Karpas-422 (cell line): ENCODE data around the gene AKNA. TPM values are rescaled to one million over a fixed set of nuclear protein-coding genes. Genes with fewer than 3 reads are reported as not detected.

Experiments
- DNase-seq: peaks from one replicate; pipeline ENCODE4 v3.0.0-alpha.2; 2015
- H2AFZ ChIP-seq: fragments of 200-600 bp; sonication (generic); 2 replicates; pipeline ENCODE4 v1.6.1; 2014; ENCODE audit warnings: antibody characterized with exemption, low read length, mixed read lengths
- H3K27ac ChIP-seq: fragments of 200-600 bp; sonication (generic); 2 replicates; pipeline ENCODE4 v1.5.1; 2014; ENCODE audit warnings: mild to moderate bottlenecking, low read length, moderate library complexity
- H3K27me3 ChIP-seq: fragments of 200-600 bp; sonication (generic); 2 replicates; pipeline ENCODE4 v1.6.1; 2014; ENCODE audit warnings: low read length, mixed read lengths
- H3K36me3 ChIP-seq: fragments of 200-600 bp; sonication (generic); 2 replicates; pipeline ENCODE4 v1.6.1; 2014; ENCODE audit warnings: low read length, mixed read lengths; ENCODE audit not compliant: insufficient read depth
- H3K4me1 ChIP-seq: fragments of 200-600 bp; sonication (generic); 2 replicates; pipeline ENCODE4 v1.6.1; 2014; ENCODE audit warnings: mild to moderate bottlenecking, low read length, mixed read lengths
- H3K4me2 ChIP-seq: fragments of 200-600 bp; sonication (generic); 2 replicates; pipeline ENCODE4 v1.6.1; 2014; ENCODE audit warnings: low read length, low read depth, mild to moderate bottlenecking; ENCODE audit not compliant: poor library complexity, severe bottlenecking
- H3K4me3 ChIP-seq: fragments of 200-600 bp; sonication (generic); 2 replicates; pipeline ENCODE4 v1.5.1; 2014; ENCODE audit warnings: mild to moderate bottlenecking, antibody characterized with exemption, low read length, mixed read lengths
- H3K79me2 ChIP-seq: fragments of 200-600 bp; sonication (generic); 2 replicates; pipeline ENCODE4 v1.6.1; 2014; ENCODE audit warnings: mild to moderate bottlenecking, low read length, mixed read lengths
- H3K9ac ChIP-seq: fragments of 200-600 bp; sonication (generic); 2 replicates; pipeline ENCODE4 v1.6.0; 2014; ENCODE audit warnings: low read length
- H3K9me2 ChIP-seq: fragments of 200-600 bp; sonication (generic), shearing (Covaris generic); replicated peaks from 2 replicates; pipeline ENCODE4 v1.6.0; 2014; ENCODE audit warnings: mild to moderate bottlenecking, low read length, moderate library complexity; ENCODE audit not compliant: insufficient read depth
- H3K9me3 ChIP-seq: fragments of 300-700, 200-600 bp; sonication (generic); 2 replicates; pipeline ENCODE4 v1.6.1; 2014; ENCODE audit warnings: low read length, mixed read lengths
- H4K20me1 ChIP-seq: fragments of 200-600 bp; sonication (generic); 2 replicates; pipeline ENCODE4 v1.6.1; 2014; ENCODE audit warnings: mild to moderate bottlenecking, antibody characterized with exemption, low read length, low read depth; ENCODE audit not compliant: insufficient read depth
- total RNA-seq: library from RNA; depleted of rRNA; stranded (reverse); fragments of >200 nt; shearing (Covaris generic); gene quantifications from 2 replicates; pipeline ENCODE4 v1.2.3, GENCODE V29; 2014; ENCODE audit warnings: low replicate concordance

Gene AKNA
- total RNA-seq, 1 experiment from 2014 or later: 77.9 TPM

GRCh38 chr9:114369216-114370130 is 18.3 kb downstream of the AKNA start:
- Histone ChIP-seq H3K4me1 (peaks cover 99% of the 10 kb centered on the region), H3K79me2 (peaks cover 41% of the 10 kb centered on the region), H3K36me3 (peaks cover 46% of the 10 kb centered on the region), H3K27ac (peak overlapping the region; percentile 97), H4K20me1 (no peaks in the 10 kb centered on the region), H2AFZ (no peak overlapping the region), H3K9ac (no peak overlapping the region), H3K4me2 (no peak overlapping the region), H3K27me3 (no peaks in the 10 kb centered on the region), H3K9me2 (no peaks in the 10 kb centered on the region), H3K9me3 (no peaks in the 10 kb centered on the region), H3K4me3 (no peak overlapping the region)
- no peak for DNase-seq

- H3K4me2 ChIP-seq: peak overlapping the region; percentile 59
- no peaks in the 10 kb centered on the region for H3K9me2 ChIP-seq
- peak overlapping the region; percentile 35 for H3K4me3 ChIP-seq
- peak overlapping the region; percentile 95 for H3K27ac ChIP-seq
- H2AFZ ChIP-seq: no peak overlapping the region
- no peaks in the 10 kb centered on the region for H3K9me3 ChIP-seq
- H3K36me3 ChIP-seq: peaks cover 55% of the 10 kb centered on the region
- no peaks in the 10 kb centered on the region for H3K27me3 ChIP-seq
- H3K4me1 ChIP-seq: peaks cover 95% of the 10 kb centered on the region
- H4K20me1 ChIP-seq: no peaks in the 10 kb centered on the region
- DNase-seq: peak; percentile 83
- H3K9ac ChIP-seq: peak overlapping the region; percentile 66
- peaks cover 41% of the 10 kb centered on the region for H3K79me2 ChIP-seq
These were observed 19.8 kb downstream of the AKNA start for GRCh38 chr9:114367772-114368569.

- DNase-seq: no peak
- peaks cover 58% of the 10 kb centered on the region for H3K36me3 ChIP-seq
- no peaks in the 10 kb centered on the region for H3K9me3 ChIP-seq
- H3K4me2 ChIP-seq: peak overlapping the region; percentile 59
- H3K9ac ChIP-seq: peak overlapping the region; percentile 66
- H3K27ac ChIP-seq: peak overlapping the region; percentile 95
- no peaks in the 10 kb centered on the region for H3K27me3 ChIP-seq
- H3K4me1 ChIP-seq: peaks cover 89% of the 10 kb centered on the region
- no peaks in the 10 kb centered on the region for H3K9me2 ChIP-seq
- no peak overlapping the region for H2AFZ ChIP-seq
- no peaks in the 10 kb centered on the region for H4K20me1 ChIP-seq
- peak overlapping the region; percentile 35 for H3K4me3 ChIP-seq
- H3K79me2 ChIP-seq: peaks cover 38% of the 10 kb centered on the region
These were observed 20.4 kb downstream of the AKNA start for GRCh38 chr9:114367366-114367765.

- Histone ChIP-seq H3K27ac (peak overlapping the region; percentile 95), H3K79me2 (peaks cover 30% of the 10 kb centered on the region), H3K27me3 (no peaks in the 10 kb centered on the region), H3K9ac (peak overlapping the region; percentile 66), H3K4me2 (peak overlapping the region; percentile 59), H3K4me3 (peak overlapping the region; percentile 35), H3K9me3 (no peaks in the 10 kb centered on the region), H4K20me1 (no peaks in the 10 kb centered on the region), H2AFZ (no peak overlapping the region), H3K9me2 (no peaks in the 10 kb centered on the region), H3K4me1 (peaks cover 80% of the 10 kb centered on the region), H3K36me3 (peaks cover 59% of the 10 kb centered on the region)
- peak; percentile 78 for DNase-seq
These were observed 21.3 kb downstream of the AKNA start for GRCh38 chr9:114366334-114367128.

GRCh38 chr9:114365194-114365593 is 22.6 kb downstream of the AKNA start:
- Histone ChIP-seq H3K36me3 (peaks cover 61% of the 10 kb centered on the region), H3K27ac (peak overlapping the region; percentile 95), H3K27me3 (no peaks in the 10 kb centered on the region), H2AFZ (no peak overlapping the region), H3K4me1 (peaks cover 67% of the 10 kb centered on the region), H4K20me1 (no peaks in the 10 kb centered on the region), H3K4me2 (peak overlapping the region; percentile 59), H3K9me3 (no peaks in the 10 kb centered on the region), H3K4me3 (0 out of 2 replicates have a peak overlapping the region, but pooled peaks have one; percentile 4), H3K9ac (peak overlapping the region; percentile 37; the same call in 1 of the 2 replicates), H3K79me2 (peaks cover 22% of the 10 kb centered on the region), H3K9me2 (no peaks in the 10 kb centered on the region)
- DNase-seq: peak; percentile 87

- Histone ChIP-seq H3K79me2 (peaks cover 15% of the 10 kb centered on the region; the same call in 1 of the 2 replicates), H3K9me3 (no peaks in the 10 kb centered on the region), H3K27ac (peak overlapping the region; percentile 95), H2AFZ (no peak overlapping the region), H4K20me1 (no peaks in the 10 kb centered on the region), H3K36me3 (peaks cover 63% of the 10 kb centered on the region), H3K9ac (peak overlapping the region; percentile 37; the same call in 1 of the 2 replicates), H3K4me1 (peaks cover 59% of the 10 kb centered on the region), H3K9me2 (no peaks in the 10 kb centered on the region), H3K27me3 (no peaks in the 10 kb centered on the region), H3K4me2 (peak overlapping the region; percentile 59), H3K4me3 (0 out of 2 replicates have a peak overlapping the region, but pooled peaks have one; percentile 4)
- peak; percentile 77 for DNase-seq
These were observed 23.4 kb downstream of the AKNA start for GRCh38 chr9:114364134-114365041.

- no peak overlapping the region for H2AFZ ChIP-seq
- peaks cover 50% of the 10 kb centered on the region for H3K4me1 ChIP-seq
- no peak overlapping the region for H3K9ac ChIP-seq
- no peak overlapping the region for H3K4me3 ChIP-seq
- H3K79me2 ChIP-seq: peaks cover 8% of the 10 kb centered on the region; the same call in 1 of the 2 replicates
- no peaks in the 10 kb centered on the region for H4K20me1 ChIP-seq
- no peaks in the 10 kb centered on the region for H3K27me3 ChIP-seq
- H3K36me3 ChIP-seq: peaks cover 63% of the 10 kb centered on the region
- no peak overlapping the region for H3K4me2 ChIP-seq
- no peaks in the 10 kb centered on the region for H3K9me2 ChIP-seq
- no peak for DNase-seq
- no peaks in the 10 kb centered on the region for H3K9me3 ChIP-seq
- peak overlapping the region; percentile 95 for H3K27ac ChIP-seq
These were observed 24.4 kb downstream of the AKNA start for GRCh38 chr9:114363424-114363823.
